Measurements from ENCODE around the gene LCE1C.

LCE1C gene, protein sequence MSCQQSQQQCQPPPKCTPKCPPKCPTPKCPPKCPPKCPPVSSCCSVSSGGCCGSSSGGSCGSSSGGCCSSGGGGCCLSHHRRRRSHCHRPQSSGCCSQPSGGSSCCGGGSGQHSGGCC

DNA sequence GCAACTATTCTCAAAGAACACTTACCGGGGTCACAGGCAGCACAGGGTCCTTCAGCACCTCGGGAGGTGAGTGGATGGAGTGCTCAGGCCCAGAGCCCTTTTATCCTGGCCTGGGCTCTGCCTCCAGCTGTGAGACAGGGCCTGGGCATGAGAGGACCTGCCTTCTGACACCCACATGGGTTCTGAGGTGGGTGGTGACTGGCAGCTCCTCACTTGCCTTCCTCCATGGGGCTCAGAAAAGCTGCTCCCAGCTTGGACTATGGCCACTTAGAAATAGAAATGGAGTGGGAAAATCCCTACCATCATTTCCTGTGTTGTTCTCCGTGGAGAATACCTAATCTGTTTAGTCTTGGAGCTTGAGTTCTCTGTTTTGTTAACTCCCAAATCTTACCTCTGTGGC lies at the start of gene LCE1C:
Gene LCE1C (minus strand): TSS at position 76 of the 400 bp plus-strand sequence. CDS start 1,173 bp downstream, outside the sequence.
- DNase-seq: no peak

DNA sequence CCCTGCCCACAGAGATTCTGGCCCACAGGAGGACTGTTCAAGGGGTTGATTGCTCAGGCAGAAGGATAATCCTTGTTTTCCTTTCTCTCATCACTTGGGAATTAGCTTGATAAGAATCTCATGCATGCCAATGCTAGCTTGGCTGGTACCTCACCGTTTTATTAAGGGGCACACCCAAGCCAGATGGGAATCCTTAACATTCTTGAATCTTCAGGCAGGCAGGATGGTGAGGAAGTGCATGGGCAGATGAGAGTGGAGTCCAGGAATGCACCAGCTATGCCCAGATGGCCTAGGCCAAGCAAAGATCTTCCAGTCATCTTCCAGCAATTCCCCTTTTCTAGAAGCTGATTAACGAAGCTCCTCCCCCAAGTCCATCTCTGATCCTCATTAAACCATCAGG lies 49.2 kb upstream of the LCE1C start:
- DNase-seq: no peak

DNA sequence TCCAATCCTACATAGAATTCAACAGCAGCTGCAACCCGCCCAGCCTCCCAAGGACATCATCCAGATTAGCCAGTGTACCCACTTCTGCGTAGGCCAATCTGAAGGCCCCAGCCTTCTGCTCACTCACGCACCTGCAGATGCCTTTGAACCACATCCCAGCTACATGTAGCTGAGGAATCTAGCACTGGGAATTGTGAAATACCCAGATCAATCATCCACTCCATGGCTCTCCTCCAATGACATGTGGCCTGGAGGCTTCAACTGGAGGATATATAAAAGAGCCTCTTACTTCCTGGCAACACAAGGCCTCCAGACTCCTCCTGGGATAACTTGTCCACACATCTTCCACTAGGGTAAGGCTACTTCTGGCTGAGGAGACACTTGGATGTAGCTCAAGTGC lies 36.1 kb upstream of the LCE1C start, which contains the start of gene LCE6A:
Gene LCE6A (plus strand): TSS at position 301 of the 400 bp plus-strand sequence. CDS start 665 bp downstream, outside the sequence.
- DNase-seq: no peak

DNA sequence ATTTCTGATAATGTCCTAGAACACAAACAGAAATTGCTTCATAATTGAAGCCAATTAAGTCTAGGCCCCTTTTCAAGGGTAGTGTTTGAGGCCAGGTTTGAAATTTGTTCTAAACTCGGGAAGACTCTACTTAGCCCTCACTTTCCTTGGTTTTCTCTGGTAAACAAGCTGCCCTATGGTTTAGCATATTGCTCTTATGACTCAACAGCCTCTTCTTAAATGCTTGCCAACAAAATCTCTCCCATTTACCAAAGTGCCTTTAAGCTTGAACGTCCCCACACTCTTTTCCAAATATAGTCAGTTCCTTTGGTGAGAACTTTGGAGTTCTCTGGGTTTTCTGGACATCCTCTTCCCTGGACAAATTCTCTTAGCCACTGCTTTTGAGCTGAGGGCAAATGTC lies 30.4 kb upstream of the LCE1C start:
- no peak for DNase-seq

DNA sequence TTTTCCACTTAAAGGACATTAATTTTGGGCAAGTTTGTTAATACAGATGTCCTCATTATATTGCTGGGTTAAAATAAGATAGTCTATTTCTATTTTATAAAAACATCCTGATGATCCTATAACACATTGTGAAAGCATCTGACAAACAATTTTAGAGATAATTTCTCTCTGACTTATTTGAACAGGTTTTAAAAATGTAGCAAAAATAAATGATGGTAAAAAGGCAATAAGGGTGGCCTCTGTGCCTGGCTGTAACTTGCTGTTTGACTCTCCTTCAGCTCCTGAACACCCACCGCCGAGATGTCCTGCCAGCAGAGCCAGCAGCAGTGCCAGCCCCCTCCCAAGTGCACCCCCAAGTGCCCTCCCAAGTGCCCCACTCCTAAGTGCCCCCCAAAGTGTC lies 20.7 kb upstream of the LCE1C start, which contains the start of gene LCE1A:
Gene LCE1A (plus strand): TSS at position 301 of the 400 bp plus-strand sequence. CDS start 0 bp downstream, at position 301.
- DNase-seq: no peak

DNA sequence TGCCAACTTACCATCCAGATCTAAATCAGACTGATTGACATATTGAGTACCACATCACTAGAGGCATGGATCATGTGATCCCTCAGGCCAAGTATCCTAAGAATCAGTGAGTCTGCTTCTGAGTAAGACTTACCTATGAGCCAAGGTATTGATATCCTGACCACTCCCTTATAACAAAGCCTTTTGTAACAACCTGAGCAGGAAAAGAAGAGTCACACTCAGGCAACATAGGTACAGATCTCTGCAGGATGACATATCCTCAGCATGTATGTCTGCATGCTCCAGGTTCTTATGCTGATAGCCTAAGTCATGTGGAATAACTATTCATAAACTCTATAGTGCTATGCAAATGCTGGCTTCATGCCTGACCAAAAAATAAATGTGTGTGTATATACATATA lies 18.5 kb upstream of the LCE1C start:
- DNase-seq: no peak

DNA sequence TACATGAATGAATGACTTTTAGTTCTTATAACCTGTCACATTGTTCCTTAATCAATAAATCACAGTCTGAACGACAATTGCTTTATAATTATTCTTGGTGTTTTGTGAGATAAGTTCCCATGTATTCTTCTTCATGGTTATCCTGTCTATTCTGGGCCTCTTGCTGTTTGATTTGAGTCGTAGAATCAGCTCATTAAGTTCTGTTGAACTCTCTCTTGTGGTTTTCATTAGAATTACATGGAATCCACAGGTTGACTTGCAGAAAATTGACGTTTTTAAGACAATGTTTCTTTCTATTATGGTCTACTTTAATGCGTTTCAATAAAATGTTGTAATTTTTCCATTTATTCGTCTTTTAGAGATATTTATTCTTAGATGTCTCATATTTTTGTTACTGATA lies 16.8 kb upstream of the LCE1C start:
- no peak for DNase-seq

DNA sequence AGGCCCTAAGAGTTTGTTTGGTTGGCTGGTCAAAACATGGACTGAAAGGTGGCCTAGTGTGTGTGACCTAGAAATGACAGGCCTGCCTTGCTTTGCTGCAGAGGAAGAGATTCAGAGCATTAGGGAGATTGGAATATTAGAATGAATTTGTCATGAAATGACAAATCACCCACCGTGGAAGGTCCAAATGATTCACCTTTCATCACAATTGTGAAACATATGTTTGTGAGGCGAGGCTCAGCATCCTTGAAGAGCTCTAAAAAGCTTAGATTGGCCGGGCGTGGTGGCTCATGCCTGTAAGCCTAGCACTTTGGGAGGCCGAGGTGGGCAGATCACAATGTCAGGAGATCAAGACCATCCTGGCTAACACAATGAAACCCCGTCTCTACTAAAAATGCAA lies 10.9 kb upstream of the LCE1C start:
- no peak for DNase-seq

DNA sequence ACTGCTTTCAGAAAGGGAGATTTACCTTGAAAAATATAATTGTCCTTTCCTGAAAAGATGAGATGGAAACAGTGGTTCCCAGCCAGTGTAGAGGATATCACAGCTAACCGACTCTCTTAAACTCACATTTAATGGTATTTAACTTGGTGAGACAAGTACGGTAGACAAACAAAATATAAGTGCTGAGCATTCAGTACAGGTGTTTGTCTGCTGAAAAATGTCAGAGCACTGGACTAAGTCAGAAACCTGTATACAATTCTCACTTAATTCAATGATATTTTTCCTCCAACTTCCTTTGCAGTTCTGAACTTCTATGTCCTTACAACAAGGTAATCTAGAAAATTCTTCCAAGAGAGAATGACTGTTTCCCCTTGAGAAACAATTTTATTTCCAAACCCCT lies 5.2 kb upstream of the LCE1C start, which contains the start of gene LCE1B:
Gene LCE1B (plus strand): TSS at position 301 of the 400 bp plus-strand sequence. CDS start 476 bp downstream, outside the sequence.
- no peak for DNase-seq

DNA sequence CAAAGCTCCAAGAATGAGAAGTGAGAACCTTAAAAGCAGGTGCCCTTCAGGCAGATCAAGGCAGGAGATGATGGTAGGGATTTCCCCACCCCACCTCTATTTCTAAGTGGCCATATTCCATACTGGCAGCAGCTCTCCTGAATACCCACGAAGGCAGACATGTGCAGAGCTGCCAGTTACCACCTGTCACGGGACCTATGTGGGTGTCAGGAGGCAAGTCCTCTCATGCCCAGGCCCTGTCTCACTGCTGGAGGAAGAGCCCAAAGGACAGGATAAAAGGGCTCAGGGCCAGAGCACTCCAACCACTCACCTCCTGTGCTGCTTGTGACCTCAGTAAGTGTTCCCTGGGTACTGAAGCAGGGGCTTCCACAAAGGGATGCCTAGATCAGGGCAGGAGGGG lies 4.6 kb upstream of the LCE1C start:
- DNase-seq: no peak

DNA sequence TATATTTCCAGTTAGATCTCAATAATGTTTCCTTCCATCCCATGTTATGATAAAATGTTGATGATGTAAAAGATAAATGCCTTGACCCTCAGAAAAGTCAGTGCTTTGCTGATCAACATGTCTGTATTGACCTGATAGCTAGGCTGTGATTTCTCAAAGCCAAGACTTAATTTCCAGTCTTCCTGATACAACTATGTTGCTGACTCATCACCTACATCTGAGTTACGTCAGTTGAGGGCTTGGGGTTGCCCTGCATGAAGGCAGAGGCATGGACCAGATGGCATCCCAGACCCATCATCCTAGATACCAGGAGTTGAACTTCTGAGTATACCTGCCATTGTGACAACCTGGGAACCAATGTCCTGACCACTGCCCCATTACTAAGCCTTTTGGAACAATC lies 5.1 kb downstream of the LCE1C start:
- DNase-seq: no peak

DNA sequence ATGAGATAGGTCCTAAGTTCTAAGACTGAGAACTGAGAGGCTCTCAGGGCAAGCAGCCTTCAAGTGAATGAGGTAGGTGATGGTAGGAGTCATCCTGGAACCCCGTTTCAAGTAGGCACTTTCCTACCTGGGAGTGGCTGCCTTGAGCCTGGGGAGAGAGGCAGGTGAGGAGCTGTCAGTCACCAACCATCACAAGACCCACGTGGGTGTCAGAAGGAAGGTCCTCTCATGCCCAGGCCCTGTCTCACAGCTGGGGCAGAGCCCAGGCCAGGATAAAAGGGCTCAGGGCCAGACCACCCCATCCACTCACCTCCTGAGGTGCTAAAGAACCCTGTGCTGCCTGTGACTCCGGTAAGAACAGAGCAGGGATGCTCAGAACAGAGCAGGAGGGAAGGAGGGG lies 10.0 kb downstream of the LCE1C start, which contains the start of gene LCE1D:
Gene LCE1D (plus strand): TSS at position 301 of the 400 bp plus-strand sequence. CDS start 1,074 bp downstream, outside the sequence.
- no peak for DNase-seq

DNA sequence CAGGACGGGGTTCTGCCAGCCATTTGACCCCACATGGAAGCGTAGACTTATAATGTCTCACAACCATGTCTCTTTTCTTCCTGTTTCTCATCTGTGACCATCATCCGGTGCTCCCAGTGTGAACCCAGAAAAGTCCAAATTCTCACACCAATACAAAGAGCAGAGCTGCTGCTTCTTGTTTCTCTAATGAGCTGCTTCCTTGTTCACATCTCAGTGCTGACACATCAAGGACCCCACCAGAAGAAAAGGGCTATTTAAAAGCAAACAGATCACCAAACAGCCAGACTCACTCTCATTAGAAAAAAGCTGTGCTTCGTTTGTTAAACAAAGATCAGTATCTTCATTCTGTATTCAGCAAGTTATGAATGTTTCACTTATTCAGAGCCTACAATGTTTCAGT lies 10.8 kb downstream of the LCE1C start:
- no peak for DNase-seq

DNA sequence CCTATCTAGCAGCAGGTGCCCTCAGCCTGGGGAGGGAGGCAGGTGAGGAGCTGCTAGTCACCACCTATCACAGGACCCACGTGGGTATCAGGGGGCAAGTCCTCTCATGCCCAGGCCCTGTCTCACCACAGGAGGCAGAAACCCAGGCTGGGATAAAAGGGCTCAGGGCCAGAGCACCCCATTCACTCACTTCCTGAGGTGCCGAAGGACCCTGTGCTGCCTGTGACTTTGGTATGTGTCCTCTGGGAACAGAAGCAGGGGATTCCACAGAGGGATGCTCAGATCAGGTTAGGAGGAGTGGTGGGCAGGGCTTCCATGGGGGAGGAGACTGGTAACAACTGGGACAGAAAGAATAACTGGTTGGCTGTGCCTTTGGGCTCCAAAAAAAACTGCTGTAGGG lies 20.4 kb downstream of the LCE1C start, which contains the start of gene LCE1E:
Gene LCE1E (plus strand): TSS at position 181 of the 400 bp plus-strand sequence. CDS start 1,043 bp downstream, outside the sequence.
- DNase-seq: no peak

DNA sequence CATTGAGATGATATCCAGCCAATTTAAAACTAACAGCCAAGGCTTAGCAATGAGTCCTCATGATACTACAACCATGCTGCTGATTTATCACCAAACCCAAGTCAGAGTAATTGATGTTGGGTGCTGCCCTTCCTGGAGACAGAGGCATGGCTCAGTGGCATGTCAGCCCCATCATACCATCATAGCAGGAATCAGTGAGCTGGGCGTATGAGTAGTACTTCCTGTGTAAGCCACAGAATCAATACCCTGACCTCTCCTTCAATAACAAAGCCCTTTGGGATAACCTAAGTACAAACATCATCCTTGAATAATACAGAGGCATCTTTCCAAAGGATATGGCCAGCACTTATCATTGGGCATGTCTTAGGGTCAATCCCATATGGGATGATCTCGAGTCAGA lies 23.4 kb downstream of the LCE1C start:
- DNase-seq: no peak

DNA sequence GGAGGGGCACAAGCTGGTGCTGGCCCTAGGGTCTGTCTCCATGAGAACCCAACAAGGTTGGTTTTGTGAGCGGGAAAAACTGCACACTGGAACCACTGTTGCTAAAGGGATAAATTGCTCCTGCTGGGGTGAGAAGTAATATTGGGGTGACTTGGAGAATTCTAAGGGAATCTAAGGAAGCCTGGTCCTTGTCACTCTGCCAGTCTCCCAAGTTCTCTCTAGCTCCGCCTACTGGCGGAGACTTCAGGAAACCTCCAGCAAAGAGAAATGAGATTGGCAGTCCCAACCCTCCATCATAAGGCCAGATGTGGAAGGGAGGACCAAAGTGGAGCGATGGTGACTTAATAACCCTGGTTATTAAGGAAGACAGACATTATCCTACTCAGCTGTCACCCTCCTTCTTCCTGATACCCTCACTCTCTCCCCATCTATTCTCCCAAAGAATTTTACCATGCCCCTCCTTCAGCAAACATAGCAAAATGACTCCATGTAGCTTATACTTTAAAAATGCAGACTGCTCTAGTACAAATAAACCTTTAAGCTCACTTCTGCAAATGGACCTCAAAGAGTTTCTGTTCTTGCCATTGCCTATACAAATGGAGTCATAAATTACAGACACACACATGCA lies 28.8 kb downstream of the LCE1C start:
- DNase-seq: no peak

DNA sequence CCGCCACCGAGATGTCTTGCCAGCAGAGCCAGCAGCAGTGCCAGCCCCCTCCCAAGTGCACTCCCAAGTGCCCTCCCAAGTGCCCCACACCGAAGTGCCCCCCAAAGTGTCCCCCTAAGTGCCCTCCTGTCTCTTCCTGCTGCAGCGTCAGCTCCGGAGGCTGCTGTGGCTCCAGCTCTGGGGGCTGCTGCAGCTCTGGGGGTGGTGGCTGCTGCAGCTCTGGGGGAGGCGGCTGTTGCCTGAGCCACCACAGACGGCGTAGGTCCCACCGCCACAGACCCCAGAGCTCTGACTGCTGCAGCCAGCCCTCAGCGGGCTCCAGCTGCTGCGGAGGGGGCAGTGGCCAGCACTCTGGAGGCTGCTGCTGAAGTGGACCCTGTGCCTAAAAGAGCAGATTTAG lies 30.1 kb downstream of the LCE1C start:
- DNase-seq: no peak

DNA sequence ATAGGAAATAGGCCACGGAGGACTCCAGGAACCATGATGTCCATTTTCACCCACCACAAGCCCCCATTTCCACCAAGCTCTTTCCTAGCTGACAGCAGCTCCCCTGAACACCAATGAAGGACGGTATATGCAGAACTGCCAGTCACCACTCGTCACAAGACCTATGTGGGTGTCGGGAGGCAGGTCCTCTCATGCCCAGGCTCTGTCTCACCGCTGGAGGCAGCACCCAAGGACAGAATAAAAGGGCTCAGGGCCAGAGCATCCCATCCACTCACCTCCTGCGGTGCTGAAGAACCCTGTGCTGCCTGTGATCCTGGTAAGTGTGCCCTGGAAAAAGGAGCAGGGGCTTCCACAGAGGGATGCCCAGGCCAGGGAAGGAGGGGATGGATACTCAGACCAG lies 31.6 kb downstream of the LCE1C start, which contains the start of gene LCE1F:
Gene LCE1F (plus strand): TSS at position 266 of the 400 bp plus-strand sequence. CDS start 1,232 bp downstream, outside the sequence.
- no peak for DNase-seq

DNA sequence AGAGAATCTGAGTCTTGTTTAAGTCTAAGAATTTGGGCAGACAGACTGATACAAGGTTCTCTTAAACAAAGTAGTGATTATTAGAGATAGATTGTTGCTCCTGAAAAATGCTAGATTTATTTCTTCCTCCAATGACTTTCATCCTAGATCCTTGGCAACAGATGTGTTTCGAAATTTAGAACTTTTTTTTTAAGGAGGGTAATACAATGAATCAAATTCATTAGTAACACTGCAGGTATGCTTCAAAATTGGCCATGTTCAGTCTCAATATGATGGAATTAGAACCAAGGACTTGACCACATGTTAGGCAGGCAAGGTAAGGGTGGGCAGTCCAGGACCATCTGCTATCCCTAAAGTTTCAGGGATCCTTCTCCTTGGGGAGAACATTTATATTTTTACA lies 36.0 kb downstream of the LCE1C start:
- DNase-seq: no peak

DNA sequence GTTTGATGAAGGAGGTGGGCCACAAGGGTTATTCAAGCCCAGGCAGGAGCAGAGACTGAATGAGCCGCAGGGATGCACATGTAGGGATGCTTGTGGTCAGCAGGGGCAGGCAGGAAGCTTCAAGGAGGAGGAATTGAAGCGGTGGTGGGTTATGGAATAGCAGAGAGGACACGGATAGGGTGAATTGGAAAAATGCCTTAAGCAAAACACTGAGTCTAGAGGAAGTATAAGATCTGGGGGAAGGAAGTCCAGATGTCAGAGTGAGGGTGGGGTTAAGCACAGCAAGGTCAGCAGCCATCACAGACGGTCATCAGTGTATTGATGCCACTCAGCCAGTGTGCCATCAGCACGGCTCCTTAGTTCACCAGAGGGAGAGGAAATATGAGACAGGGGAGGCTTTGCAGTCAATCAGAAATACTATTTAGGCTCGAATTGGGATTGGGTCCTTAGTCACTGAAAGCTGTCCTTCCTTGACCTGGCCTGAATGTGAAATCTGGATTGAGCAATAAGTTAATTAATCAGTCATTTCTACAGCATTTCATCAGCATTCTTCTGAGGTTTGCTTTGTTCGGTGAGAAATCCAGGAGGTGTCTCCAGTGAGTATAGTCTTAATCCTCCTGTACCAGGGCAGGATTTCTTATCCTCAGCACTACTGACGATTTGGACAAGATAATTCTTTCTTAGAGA lies 37.5 kb downstream of the LCE1C start:
- no peak for DNase-seq

DNA sequence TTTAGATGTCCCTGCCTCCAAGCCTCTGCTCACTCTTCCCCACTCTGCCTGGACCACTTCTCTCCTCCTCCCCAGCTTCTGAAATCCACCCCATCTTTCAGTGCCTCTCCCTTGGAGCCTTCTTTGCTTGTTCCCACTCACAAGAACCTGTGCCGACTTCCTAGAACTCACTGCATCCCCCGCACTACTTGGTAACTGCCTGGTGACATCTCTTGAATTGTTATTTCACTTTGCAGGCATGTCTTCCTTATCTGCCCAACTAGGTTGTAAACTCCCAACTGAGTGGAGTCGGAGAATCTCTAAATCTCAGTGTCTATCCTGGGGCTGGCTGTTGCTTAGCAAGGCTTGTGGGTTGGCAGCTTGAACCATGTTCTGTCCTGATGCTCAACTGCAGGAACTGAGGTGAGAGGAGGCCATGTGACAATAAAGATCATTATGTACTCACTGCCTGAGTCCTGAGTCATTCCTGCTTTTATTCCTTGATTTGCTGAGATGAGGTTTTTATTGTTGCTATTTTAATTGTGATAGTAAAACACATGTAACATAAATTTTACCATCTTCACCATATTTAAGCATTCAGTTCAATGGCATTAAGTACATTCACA lies 44.7 kb downstream of the LCE1C start:
- no peak for DNase-seq

DNA sequence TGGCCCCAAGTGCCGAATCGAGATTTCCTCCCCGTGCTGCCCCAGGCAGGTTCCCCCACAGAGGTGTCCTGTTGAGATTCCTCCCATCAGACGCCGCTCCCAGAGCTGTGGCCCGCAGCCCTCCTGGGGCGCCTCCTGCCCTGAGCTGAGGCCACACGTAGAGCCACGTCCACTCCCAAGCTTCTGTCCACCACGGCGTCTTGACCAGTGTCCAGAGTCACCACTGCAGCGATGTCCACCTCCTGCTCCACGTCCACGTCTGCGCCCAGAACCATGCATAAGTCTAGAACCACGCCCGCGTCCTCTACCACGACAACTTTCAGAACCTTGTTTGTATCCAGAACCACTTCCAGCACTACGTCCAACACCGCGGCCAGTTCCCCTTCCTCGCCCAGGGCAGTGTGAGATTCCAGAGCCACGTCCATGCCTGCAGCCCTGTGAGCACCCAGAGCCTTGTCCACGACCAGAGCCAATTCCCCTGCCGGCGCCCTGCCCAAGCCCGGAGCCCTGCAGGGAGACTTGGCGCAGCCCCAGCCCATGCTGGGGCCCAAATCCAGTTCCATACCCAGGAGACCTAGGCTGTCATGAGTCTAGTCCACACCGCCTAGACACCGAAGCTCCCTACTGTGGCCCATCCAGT lies 45.8 kb downstream of the LCE1C start:
- DNase-seq: no peak

All from CD4-positive, alpha-beta T cell treated with Interleukin-1 beta for 1 hour (primary cell).